ENCODE measurements around the gene COLEC12.
A peak's percentile ranks its signal among the peaks of the same experiment; 100 is the strongest.
"Not testable (repeated sequence)": the region's sequence is repeated elsewhere in the genome, so short reads cannot be mapped to it uniquely, and the experiment has no call there.

COLEC12 gene

DNA sequence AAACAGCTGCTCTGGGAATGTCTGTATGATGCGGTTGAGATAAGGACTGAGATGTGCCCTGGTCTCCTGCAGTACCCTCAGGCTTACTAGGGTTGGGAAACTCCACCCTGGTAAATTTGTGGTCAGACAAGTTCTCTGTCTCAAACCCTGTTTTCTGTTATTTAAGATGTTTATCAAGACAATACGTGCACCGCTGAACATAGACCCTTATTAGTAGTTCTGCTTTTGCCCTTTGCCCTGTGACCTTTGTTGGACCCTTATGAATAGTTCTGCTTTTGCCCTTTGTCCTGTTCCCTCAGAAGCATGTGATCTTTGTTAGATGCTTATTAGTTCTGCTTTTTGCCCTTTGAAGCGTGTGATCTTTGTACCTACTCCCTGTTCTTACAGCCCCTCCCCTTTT, 95.5 kb downstream of the COLEC12 start:
- H2AK5ac ChIP-seq (ENCODE audit: low read length, severe bottlenecking); H4K91ac ChIP-seq (ENCODE audit: low read length); H2AFZ ChIP-seq (ENCODE audit: low read depth, low read length); DNase-seq; H3K14ac ChIP-seq (ENCODE audit: low read length in 2 of 2); H2BK120ac ChIP-seq (ENCODE audit: low read depth, low read length); H3K9ac ChIP-seq (ENCODE audit: low read length); H3K27ac ChIP-seq (ENCODE audit: low read length, poor library complexity, severe bottlenecking); H3K4ac ChIP-seq (ENCODE audit: low read depth in 1 of 2, low read length in 2 of 2); H3K4me1 ChIP-seq (ENCODE audit: control insufficient read depth, insufficient read depth, low read depth, low read length); H3K9me3 ChIP-seq (ENCODE audit: control insufficient read depth, low read length); H3K79me1 ChIP-seq (replicated peaks; ENCODE audit: low read length, poor library complexity, severe bottlenecking); H3K4me3 ChIP-seq (ENCODE audit: insufficient read depth in 1 of 2, low read depth in 1 of 2, low read length in 2 of 2); H2BK15ac ChIP-seq (ENCODE audit: low read depth, poor library complexity, severe bottlenecking); H3K23ac ChIP-seq (ENCODE audit: low read length in 2 of 2); H2BK12ac ChIP-seq (ENCODE audit: low read length in 2 of 2); H3K27me3 ChIP-seq (ENCODE audit: control insufficient read depth in 1 of 2, insufficient read depth in 1 of 2, low read length in 2 of 2); H3K18ac ChIP-seq (ENCODE audit: low read depth in 1 of 2, low read length in 2 of 2); H2BK5ac ChIP-seq (ENCODE audit: low read depth, low read length, poor library complexity, severe bottlenecking); H3K4me2 ChIP-seq (ENCODE audit: low read length, poor library complexity, severe bottlenecking); H4K8ac ChIP-seq (ENCODE audit: low read length): not testable (repeated sequence)
- 93% methylated on average over 4 of the region's 4 CpGs for WGBS
- H3K36me3 ChIP-seq (ENCODE audit: control insufficient read depth in 1 of 2, insufficient read depth in 2 of 2, low read depth in 1 of 2, low read length in 2 of 2), result peaks cover 0 to 33% of the 10 kb centered on the region in 2 experiments

DNA sequence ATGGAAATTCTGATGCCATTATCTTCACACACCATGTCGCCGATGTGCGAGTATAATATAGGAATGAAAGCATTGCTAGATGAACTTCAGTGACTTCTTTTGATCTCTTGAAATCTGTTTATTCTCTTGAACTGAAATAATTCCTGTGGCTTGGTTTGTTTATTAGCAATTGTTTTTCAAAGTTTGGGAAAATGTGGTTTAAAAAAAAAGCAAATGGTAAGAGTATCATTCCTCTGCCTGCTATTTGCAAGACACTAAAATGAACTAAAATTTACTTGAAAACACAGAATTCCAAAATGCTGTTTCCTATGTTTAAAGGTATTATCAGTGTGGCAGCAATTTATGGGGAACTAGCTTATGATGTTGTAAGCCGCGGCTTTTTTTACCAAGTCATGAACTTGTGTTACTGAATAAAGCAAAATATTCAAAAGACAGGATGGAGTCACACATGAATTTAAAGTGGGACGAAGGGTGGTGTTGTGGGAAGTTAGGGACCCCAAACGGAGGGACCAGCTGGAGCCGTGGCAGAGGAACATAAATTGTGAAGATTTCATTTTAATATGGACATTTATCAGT, 96.4 kb downstream of the COLEC12 start:
- Histone ChIP-seq H3K4me1 (ENCODE audit: control insufficient read depth, insufficient read depth, low read depth, low read length) (no peaks in the 10 kb centered on the region), H2BK5ac (ENCODE audit: low read depth, low read length, poor library complexity, severe bottlenecking) (no peak overlapping the region), H3K79me1 (replicated peaks; ENCODE audit: low read length, poor library complexity, severe bottlenecking) (peaks cover 1% of the 10 kb centered on the region), H4K8ac (ENCODE audit: low read length) (no peak overlapping the region), H3K4me2 (ENCODE audit: low read length, poor library complexity, severe bottlenecking) (no peak overlapping the region), H3K4me3 (ENCODE audit: insufficient read depth in 1 of 2, low read depth in 1 of 2, low read length in 2 of 2) (no peak overlapping the region), H2BK15ac (ENCODE audit: low read depth, poor library complexity, severe bottlenecking) (no peak overlapping the region), H3K9me3 (ENCODE audit: control insufficient read depth, low read length) (peaks cover 9% of the 10 kb centered on the region), H2BK120ac (ENCODE audit: low read depth, low read length) (no peak overlapping the region), H3K27me3 (ENCODE audit: control insufficient read depth in 1 of 2, insufficient read depth in 1 of 2, low read length in 2 of 2) (no peaks in the 10 kb centered on the region), H3K27ac (ENCODE audit: low read length, poor library complexity, severe bottlenecking) (no peak overlapping the region), H3K36me3 (ENCODE audit: control insufficient read depth in 1 of 2, insufficient read depth in 2 of 2, low read depth in 1 of 2, low read length in 2 of 2) (peaks cover 0 to 33% of the 10 kb centered on the region in 2 experiments), H2AFZ (ENCODE audit: low read depth, low read length) (no peak overlapping the region), H3K14ac (ENCODE audit: low read length in 2 of 2) (no peak overlapping the region), H3K9ac (ENCODE audit: low read length) (no peak overlapping the region), H3K4ac (ENCODE audit: low read depth in 1 of 2, low read length in 2 of 2) (no peak overlapping the region), H2BK12ac (ENCODE audit: low read length in 2 of 2) (no peak overlapping the region), H3K23ac (ENCODE audit: low read length in 2 of 2) (no peak overlapping the region), H4K91ac (ENCODE audit: low read length) (no peak overlapping the region), H3K18ac (ENCODE audit: low read depth in 1 of 2, low read length in 2 of 2) (no peak overlapping the region), H2AK5ac (ENCODE audit: low read length, severe bottlenecking) (no peak overlapping the region)
- 91% methylated on average over 6 of the region's 8 CpGs for WGBS
- no peak for DNase-seq

DNA sequence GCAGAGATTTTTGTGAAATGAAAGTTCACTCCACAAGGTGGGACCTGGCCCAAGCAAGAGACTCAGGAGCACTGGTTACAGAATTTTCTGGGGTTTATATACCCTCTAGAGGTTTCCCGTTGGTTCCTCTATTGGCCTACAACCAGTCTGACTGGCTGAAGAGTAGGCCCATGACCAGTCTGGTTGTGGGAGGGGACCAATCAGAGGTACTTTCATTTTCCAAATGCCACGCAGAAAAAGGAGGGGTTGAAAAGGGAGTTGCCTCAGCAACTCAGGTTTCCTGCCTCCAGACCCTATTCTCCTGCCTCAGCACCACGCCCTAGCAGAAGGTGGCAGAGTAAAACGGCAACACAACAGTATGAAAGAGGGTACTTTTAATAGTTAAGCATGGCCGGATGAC, 98.4 kb downstream of the COLEC12 start:
- Histone ChIP-seq H3K9me3 (ENCODE audit: control insufficient read depth, low read length) (peaks cover 9% of the 10 kb centered on the region), H2BK120ac (ENCODE audit: low read depth, low read length) (no peak overlapping the region), H2BK5ac (ENCODE audit: low read depth, low read length, poor library complexity, severe bottlenecking) (no peak overlapping the region), H2AFZ (ENCODE audit: low read depth, low read length) (no peak overlapping the region), H2BK12ac (ENCODE audit: low read length in 2 of 2) (no peak overlapping the region), H2BK15ac (ENCODE audit: low read depth, poor library complexity, severe bottlenecking) (no peak overlapping the region), H3K4me3 (ENCODE audit: insufficient read depth in 1 of 2, low read depth in 1 of 2, low read length in 2 of 2) (no peak overlapping the region), H3K4ac (ENCODE audit: low read depth in 1 of 2, low read length in 2 of 2) (no peak overlapping the region), H4K91ac (ENCODE audit: low read length) (no peak overlapping the region), H3K4me1 (ENCODE audit: control insufficient read depth, insufficient read depth, low read depth, low read length) (no peaks in the 10 kb centered on the region), H3K27me3 (ENCODE audit: control insufficient read depth in 1 of 2, insufficient read depth in 1 of 2, low read length in 2 of 2) (no peaks in the 10 kb centered on the region), H3K4me2 (ENCODE audit: low read length, poor library complexity, severe bottlenecking) (no peak overlapping the region), H3K14ac (ENCODE audit: low read length in 2 of 2) (no peak overlapping the region), H3K23ac (ENCODE audit: low read length in 2 of 2) (no peak overlapping the region), H3K9ac (ENCODE audit: low read length) (no peak overlapping the region), H4K8ac (ENCODE audit: low read length) (no peak overlapping the region), H3K36me3 (ENCODE audit: control insufficient read depth in 1 of 2, insufficient read depth in 2 of 2, low read depth in 1 of 2, low read length in 2 of 2) (peaks cover 0 to 33% of the 10 kb centered on the region in 2 experiments), H3K18ac (ENCODE audit: low read depth in 1 of 2, low read length in 2 of 2) (no peak overlapping the region), H3K79me1 (replicated peaks; ENCODE audit: low read length, poor library complexity, severe bottlenecking) (no peaks in the 10 kb centered on the region), H2AK5ac (ENCODE audit: low read length, severe bottlenecking) (no peak overlapping the region), H3K27ac (ENCODE audit: low read length, poor library complexity, severe bottlenecking) (no peak overlapping the region)
- DNase-seq, result no peak
- 99% methylated on average over 5 of the region's 5 CpGs for WGBS

DNA sequence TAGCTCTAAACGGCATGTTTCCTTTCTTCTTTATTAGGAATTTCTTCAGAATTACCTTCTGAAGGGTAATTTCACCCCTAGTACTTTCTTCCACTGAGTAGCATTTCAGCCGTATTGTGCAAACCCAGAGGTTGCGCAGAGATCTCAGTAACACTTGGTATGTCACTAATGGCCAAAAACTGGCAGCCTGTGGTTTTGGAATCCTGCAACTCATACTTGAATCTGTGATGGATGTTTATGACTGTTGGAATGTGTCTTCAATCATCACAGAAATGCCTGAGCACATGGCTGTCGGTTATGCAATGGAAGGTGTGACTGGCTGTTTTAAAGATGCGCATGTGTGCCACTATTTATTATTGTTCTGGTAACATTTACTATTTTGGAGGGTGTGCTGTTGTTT, 100.0 kb downstream of the COLEC12 start:
- H3K79me1 ChIP-seq (replicated peaks; ENCODE audit: low read length, poor library complexity, severe bottlenecking), result no peaks in the 10 kb centered on the region
- no peak overlapping the region for H3K27ac ChIP-seq (ENCODE audit: low read length, poor library complexity, severe bottlenecking)
- H2AFZ ChIP-seq (ENCODE audit: low read depth, low read length), result no peak overlapping the region
- 35% methylated on average over 5 of the region's 5 CpGs for WGBS
- no peak overlapping the region for H2AK5ac ChIP-seq (ENCODE audit: low read length, severe bottlenecking)
- H3K14ac ChIP-seq (ENCODE audit: low read length in 2 of 2), result no peak overlapping the region
- peaks cover 6% of the 10 kb centered on the region for H3K9me3 ChIP-seq (ENCODE audit: control insufficient read depth, low read length)
- H3K23ac ChIP-seq (ENCODE audit: low read length in 2 of 2), result no peak overlapping the region
- peaks cover 0 to 29% of the 10 kb centered on the region in 2 experiments for H3K36me3 ChIP-seq (ENCODE audit: control insufficient read depth in 1 of 2, insufficient read depth in 2 of 2, low read depth in 1 of 2, low read length in 2 of 2)
- no peak overlapping the region for H3K4me2 ChIP-seq (ENCODE audit: low read length, poor library complexity, severe bottlenecking)
- no peaks in the 10 kb centered on the region for H3K27me3 ChIP-seq (ENCODE audit: control insufficient read depth in 1 of 2, insufficient read depth in 1 of 2, low read length in 2 of 2)
- DNase-seq, result peak; percentile 81
- no peak overlapping the region for H2BK120ac ChIP-seq (ENCODE audit: low read depth, low read length)
- H3K4ac ChIP-seq (ENCODE audit: low read depth in 1 of 2, low read length in 2 of 2), result no peak overlapping the region
- H2BK5ac ChIP-seq (ENCODE audit: low read depth, low read length, poor library complexity, severe bottlenecking), result no peak overlapping the region
- no peak overlapping the region for H3K4me3 ChIP-seq (ENCODE audit: insufficient read depth in 1 of 2, low read depth in 1 of 2, low read length in 2 of 2)
- H2BK12ac ChIP-seq (ENCODE audit: low read length in 2 of 2), result no peak overlapping the region
- H3K4me1 ChIP-seq (ENCODE audit: control insufficient read depth, insufficient read depth, low read depth, low read length), result peaks cover 3% of the 10 kb centered on the region
- H4K8ac ChIP-seq (ENCODE audit: low read length), result no peak overlapping the region
- no peak overlapping the region for H3K18ac ChIP-seq (ENCODE audit: low read depth in 1 of 2, low read length in 2 of 2)
- H3K9ac ChIP-seq (ENCODE audit: low read length), result no peak overlapping the region
- no peak overlapping the region for H4K91ac ChIP-seq (ENCODE audit: low read length)
- H2BK15ac ChIP-seq (ENCODE audit: low read depth, poor library complexity, severe bottlenecking), result no peak overlapping the region

All from mesenchymal stem cell (in vitro differentiated cells and primary cell).